GM21367 (cell line): ENCODE measurements around the gene MESP2.
"Not testable (repeated sequence)": the region's sequence is repeated elsewhere in the genome, so short reads cannot be mapped to it uniquely, and the experiment has no call there.

ENCODE experiments used
- ATAC-seq: cut with Tn5 transposase; IDR thresholded peaks from one replicate; pipeline ENCODE4 v1.9.1; 2021; ENCODE audit not compliant: unreplicated experiment

MESP2 gene

DNA sequence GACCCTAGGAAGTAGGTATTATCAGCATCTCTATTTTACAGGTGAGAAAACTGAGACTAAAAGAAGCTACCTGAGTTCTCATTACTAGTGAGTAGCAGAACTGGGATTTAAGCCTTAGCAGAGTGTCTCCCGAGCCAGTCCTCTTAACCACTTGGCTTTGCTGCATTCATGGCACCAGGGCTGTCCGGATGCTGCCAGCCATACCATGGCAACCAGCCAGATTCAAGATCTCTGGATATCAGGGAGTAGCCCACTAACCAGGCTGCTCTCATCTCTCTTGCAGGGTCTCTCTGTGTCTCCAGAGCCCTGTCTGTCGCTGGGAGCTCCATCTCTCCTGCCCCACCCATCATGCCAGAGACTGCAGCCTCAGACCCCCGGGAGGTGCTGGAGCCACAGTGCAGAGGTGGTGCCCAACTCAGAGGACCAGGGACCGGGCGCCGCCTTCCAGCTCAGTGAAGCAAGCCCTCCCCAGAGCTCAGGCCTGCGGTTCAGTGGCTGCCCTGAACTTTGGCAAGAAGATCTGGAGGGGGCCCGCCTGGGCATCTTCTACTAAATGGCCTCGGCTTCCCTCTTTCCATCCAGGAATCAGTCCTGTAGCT, 1.7 kb downstream of the MESP2 start:
- ATAC-seq, result no peak

DNA sequence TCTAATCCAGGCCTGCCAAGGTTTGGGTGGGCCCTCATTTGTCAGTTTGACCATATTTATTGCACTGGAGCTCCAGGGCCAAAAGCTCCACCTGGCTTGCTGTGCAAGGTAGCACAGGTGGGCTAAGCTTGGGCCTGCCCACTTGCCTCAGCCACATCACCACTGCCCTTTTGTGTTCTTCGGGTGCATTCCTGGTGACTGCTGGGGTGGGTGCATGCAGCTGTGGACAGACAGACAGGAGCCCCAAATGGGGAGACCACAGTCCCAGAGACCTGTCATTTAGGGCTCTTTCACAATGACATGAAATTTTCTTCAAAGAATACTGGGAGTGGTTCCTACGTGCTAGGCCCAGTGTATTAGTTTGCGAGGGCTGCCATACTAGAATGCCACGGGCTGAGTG, 2.7 kb downstream of the MESP2 start:
- no peak for ATAC-seq

GRCh38 chr15:89780601-89781000, 4.5 kb downstream of the MESP2 start:
- ATAC-seq, result no peak

DNA sequence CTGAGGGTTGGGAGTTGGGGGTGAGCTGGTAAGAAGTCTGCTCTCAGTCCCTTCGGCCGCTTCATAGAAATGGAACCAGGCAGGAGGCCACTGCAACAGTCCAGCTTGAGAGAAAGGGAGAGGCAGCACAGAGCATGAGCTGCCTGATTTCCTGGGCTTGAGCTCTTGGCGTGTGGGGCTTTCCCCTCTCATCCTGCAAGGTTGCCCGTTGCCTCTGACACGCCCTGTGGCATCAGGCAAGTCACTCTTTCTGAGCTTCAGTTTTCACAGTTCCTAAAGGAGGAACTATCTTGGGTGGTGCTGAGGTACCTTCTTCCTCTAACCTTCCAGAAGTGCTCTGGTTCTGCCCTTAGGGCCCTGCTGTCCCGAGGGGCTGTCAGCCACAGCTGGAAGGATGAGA, 4.9 kb downstream of the MESP2 start:
- ATAC-seq, result no peak

GRCh38 chr15:89781891-89782618, 5.9 kb downstream of the MESP2 start:
- ATAC-seq, result no peak

GRCh38 chr15:89782619-89782950, 6.5 kb downstream of the MESP2 start:
- not testable (repeated sequence) for ATAC-seq

- ATAC-seq, result no peak
Observed at GRCh38 chr15:89783111-89783860, 7.2 kb downstream of the MESP2 start.

- no peak for ATAC-seq
Observed at GRCh38 chr15:89783861-89784685, 7.9 kb downstream of the MESP2 start.

DNA sequence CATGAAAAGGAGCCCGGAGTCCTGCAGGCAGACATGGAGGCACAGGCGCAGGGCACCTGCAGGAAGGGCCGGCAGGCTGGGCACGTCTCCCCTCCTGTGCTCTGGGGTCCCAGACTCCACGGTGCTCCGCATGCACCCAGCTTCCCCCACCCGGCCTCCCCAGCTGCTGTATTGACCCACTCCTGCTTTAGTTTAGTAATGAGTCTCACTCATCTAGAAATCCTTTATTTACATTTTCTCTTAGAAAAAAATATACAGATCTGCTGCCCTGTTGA, 8.5 kb downstream of the MESP2 start:
- ATAC-seq, result no peak

GRCh38 chr15:89785064-89785773, 9.1 kb downstream of the MESP2 start:
- no peak for ATAC-seq

DNA sequence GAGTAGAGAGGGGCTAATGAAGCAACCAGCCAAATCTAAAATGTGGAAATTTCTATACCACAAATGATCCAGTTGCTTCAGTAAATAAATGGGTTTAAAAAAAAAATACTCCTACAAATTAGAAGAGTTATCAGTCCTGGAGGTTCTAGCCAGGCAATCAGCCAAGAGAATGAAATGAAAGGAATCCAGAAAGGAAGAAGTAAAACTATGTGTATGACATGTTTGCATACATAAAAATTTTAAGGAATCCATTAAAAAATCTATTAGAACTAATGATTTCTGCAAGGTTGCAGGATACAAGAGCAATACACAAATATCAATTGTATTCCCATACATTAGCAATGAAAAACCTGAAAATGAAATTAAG, 9.6 kb downstream of the MESP2 start:
- ATAC-seq, result no peak

GRCh38 chr15:89787944-89788343, 11.8 kb downstream of the MESP2 start:
- ATAC-seq, result no peak

GRCh38 chr15:89788585-89788984, 12.5 kb downstream of the MESP2 start:
- ATAC-seq, result not testable (repeated sequence)

GRCh38 chr15:89790206-89790605, 14.1 kb downstream of the MESP2 start:
- ATAC-seq, result no peak

GRCh38 chr15:89790661-89791060, 14.5 kb downstream of the MESP2 start:
- ATAC-seq, result no peak

DNA sequence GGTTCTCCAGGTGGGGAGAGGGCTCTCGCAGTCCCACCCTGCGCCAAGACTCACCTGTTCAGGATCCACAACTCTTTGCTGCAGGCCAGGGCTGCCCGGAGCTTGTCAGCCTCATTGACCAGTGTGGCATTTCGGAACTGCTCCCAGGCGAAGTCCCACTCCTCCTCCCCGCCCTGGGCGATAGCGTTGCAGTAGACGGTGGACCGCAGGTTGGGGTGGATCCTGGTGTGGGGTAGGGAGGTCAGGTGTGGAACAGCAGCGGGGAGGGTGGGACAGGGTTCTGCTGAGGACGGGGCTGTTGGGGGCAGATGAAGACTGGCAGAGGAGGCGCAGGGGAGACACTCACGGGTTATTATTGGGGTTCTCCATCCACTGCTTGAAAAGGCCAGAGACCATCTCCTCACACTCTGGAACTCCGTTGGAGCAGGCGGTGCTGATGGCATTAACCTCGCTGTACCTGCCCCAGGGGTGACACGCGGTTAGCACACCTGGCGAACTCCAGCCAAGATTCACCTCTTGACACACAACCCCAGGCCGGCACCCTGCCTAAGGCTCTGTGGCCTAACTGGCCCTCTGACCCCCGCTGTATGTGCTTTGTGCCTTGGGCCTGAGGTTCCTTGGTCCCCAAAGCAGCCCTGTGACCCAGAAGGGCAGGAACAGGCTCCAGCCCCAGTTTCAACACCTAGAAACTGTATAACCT, 16.1 kb downstream of the MESP2 start:
- ATAC-seq, result no peak

GRCh38 chr15:89794627-89795241, 18.6 kb downstream of the MESP2 start:
- ATAC-seq, result no peak

- no peak for ATAC-seq
Observed at GRCh38 chr15:89795996-89796395, 19.9 kb downstream of the MESP2 start.

- no peak for ATAC-seq
Observed at GRCh38 chr15:89797678-89798201, 21.6 kb downstream of the MESP2 start.
